ENCODE results near the gene CALML3.

- TF ChIP-seq CTCF (IDR thresholded peaks at IDR 0.05) (no peak), EZH2phosphoT487 (IDR thresholded peaks at IDR 0.05) (no peak)
Observed at GRCh38 chr10:5502061-5502521, 22.7 kb upstream of the CALML3 start.
